GM12874 (cell line): ENCODE measurements around the gene FXN.
A peak's percentile ranks its signal among the peaks of the same experiment; 100 is the strongest.

Source experiments
- TF ChIP-seq, protein P1 (sequence below): IDR thresholded peaks from 2 replicates; pipeline ENCODE4 v1.5.1; 2011; ENCODE audit warnings: low read depth, mild to moderate bottlenecking, control low read depth, low read length, moderate library complexity; ENCODE audit not compliant: insufficient read depth

Gene FXN

DNA sequence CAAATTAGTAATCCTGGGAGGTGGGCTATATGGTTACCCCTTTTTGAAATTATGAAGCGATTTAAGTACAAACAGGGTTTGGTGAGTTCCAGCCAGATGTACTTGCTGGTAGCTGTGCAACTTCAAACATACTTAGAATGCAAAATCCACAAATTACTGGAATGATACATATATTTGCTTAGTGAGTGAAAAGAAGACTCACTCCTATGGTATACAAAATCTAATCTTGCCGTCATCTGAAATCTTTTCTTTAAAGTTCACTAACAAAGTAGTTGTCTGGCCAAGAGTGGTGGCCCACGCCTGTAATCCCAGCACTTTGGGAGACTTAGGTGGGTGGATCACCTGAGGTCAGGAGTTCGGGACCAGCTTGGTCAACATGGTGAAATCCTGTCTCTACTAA is 73.6 kb downstream of the FXN start:
- TF ChIP-seq, protein P1, sequence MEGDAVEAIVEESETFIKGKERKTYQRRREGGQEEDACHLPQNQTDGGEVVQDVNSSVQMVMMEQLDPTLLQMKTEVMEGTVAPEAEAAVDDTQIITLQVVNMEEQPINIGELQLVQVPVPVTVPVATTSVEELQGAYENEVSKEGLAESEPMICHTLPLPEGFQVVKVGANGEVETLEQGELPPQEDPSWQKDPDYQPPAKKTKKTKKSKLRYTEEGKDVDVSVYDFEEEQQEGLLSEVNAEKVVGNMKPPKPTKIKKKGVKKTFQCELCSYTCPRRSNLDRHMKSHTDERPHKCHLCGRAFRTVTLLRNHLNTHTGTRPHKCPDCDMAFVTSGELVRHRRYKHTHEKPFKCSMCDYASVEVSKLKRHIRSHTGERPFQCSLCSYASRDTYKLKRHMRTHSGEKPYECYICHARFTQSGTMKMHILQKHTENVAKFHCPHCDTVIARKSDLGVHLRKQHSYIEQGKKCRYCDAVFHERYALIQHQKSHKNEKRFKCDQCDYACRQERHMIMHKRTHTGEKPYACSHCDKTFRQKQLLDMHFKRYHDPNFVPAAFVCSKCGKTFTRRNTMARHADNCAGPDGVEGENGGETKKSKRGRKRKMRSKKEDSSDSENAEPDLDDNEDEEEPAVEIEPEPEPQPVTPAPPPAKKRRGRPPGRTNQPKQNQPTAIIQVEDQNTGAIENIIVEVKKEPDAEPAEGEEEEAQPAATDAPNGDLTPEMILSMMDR, result no peak

DNA sequence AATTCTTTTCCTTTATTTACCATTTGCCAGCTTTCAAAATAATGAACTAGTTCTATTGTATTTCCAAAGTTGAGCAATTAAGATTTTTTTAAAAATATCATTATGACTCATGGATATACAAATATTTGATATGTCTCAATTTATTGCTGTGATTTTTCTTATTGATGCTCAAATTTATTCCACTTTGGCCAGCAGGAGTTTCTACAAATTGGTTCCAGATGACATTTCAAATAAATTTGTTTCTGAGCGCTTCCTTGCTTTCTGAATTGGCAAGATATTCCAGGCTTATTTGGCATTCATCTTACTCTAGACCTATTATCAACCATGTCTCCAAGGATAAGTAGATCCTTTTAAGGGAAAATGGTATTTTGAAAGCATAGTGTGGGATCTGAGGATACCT is 80.1 kb downstream of the FXN start:
- TF ChIP-seq, protein P1, result no peak

DNA sequence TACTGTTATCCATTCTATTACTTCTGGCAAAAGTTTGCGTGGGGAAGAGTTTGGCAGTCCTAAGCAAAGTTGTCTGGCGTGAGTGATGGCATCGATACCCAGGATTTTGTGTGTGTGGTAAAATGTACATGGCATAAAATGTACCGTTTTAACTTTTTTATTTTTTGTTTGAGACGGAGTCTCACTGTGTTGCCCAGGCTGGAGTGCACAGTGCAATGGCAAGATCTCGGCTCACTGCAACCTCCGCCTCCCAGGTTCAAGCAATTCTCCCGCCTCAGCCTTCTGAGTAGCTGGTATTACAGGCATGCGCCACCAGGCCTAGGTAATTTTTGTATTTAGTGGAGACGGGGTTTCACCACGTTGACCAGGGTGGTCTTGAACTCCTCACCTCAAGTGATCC is 83.1 kb downstream of the FXN start:
- TF ChIP-seq, protein P1, result no peak

DNA sequence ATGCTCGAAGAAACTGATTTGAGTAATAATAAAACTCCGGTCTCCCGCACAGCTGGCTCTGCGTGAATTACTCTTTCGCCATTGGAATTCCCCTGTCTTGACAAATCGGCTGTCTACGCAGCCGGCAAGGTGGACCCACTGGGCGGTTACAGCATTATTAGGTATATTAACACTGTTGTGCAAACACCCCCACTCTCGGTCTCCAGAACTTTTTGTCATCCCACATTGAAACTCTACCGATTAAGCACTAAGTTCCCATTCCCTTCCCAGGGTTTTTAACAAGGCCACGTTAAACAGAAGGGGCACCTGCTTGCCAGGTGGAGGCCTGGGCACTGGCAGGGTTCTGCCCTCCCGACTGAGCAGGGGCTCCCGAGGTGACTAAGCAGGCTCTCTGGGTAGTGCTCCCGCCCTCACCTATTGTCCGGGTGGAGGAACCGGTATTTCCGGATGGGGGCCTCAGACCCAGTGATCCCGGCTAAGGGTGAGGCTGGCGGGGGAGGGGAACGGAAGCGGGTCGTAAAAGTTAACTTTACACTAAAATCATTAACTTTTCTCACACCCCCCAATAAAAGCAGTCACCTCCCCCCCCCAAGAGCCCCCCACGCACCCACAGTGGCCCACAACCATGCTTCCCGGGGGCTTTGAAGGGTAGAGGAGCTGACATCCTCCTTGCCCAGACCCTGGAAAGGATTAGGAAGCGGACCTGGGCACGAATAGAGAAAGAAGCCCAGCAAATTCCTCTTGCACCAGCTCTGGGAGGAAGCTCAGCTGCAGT is 85.0 kb downstream of the FXN start:
- TF ChIP-seq, protein P1, result no peak

DNA sequence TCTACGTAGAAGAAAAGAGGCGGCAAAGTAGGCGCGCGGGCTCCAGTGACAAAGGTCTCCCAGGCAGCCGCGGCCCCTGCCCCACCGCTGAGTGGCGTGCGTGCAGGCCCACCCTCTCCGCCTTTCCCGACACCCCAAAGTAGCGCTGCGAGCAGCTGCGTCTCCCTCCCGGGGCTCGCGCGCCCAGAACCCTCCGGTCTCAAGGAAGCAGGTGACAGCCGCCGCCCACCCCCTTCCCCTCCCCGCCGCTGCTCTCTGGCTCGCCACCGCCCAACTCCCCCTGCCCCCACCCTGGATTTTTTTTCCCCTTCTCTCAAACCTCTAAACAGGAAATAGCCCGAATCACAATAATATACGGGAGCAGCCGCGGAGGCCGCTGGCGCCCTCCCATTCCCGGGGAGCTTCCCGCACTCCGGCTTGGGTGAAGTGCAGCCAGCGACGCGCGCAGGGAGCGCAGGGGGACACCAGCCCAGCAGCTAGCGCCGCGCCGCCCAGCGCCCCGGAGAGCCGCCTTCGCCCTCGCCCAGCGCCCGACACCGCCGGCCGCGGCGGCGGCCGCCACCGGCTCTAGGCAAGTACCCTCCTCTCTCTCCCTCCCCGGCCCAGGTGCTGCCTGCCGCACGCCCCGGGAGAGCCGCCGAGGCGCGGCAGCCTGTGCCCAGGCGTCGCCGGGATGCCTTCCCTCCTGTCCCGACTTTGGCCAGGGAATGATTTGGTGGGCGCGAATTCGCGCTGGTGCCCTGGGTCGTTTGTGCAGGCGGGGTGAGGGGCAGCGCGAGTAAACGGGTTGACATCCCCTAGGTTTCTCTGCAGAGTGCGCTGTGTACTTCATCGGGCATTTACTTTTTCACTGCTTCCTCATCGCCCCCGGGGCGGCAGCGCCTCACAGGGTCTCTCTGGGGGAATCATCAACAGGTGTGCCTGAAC is 85.9 kb downstream of the FXN start:
- TF ChIP-seq, protein P1, result 0 out of 2 replicates have a peak, but pooled peaks have one; percentile 0

DNA sequence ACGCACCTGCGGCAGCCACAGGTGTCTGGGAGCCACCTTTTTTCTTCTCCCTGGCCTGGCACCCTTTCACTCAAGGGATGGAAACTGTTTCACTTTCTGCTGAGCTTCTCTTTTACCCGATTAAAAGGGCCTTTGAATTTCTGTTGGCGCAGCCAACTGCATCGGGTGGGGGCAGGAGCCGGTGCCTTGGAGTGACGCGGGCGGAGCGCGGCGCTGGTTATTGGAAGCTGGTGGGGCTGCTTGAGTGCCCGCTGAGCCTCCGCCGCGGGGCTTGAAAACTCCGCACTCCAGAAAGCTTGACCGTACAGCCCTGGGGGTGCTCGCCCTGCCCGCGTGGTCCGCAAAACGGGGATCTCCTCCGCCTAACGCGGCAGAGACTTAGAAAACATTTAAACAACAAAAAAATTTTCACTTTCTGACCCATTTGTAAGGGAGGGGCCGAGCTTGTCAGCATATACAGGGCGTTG is 86.6 kb downstream of the FXN start:
- TF ChIP-seq, protein P1, result 0 out of 2 replicates have a peak, but pooled peaks have one; percentile 0

DNA sequence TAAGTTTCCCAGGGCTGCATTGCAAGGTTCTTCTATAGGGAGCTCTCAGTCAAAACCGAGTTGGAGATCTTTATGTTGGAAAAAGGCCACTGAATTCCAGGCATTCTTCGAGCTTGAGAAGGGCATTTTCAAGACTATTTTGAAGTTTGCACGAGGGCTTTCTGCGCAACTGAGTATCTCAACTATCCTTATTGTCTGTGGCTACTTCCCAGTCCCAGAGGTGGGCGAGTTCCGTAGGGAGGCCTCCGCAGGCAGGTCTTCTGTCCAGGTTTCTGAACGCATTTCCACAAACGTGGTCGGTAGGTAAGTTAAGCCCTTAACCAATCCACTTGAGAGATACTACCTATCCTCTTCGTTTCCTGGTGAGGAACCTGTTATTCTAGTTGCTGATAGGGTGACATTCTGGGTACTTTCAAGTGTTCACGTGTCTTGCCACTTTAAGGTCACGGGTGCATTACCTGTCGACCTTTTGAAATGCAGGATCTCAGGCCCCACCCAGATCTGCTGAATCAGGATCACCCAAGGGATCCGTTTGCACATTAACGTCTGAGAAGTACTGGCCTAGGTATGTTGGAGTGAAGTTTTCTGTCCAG is 87.1 kb downstream of the FXN start:
- TF ChIP-seq, protein P1, result no peak
